GM12878 (cell line): ENCODE results near the gene RPLP1. TPM values are rescaled to one million over a fixed set of nuclear protein-coding genes. Genes with fewer than 3 reads are reported as not detected.

Source experiments
- ATAC-seq: fragments of 200-7000 bp; cut with Tn5 transposase; 3 replicates; pipeline ENCODE4 v1.9.1; 2020; ENCODE audit warnings: mild to moderate bottlenecking, moderate library complexity
- BruUV-seq: library from RNA; stranded (reverse); fragments of 400-500 nt; replicated peaks from 2 replicates; lab custom pipeline; 2021; lab: Mats Ljungman, UMichigan
- CTCF ChIA-PET: fragments of 300-600 bp; sonication (Branson Sonifier 250); formaldehyde crosslinking; extraction: SDS; loops from one replicate; lab custom pipeline; 2021; ENCODE audit warnings: inconsistent platforms; lab: Yijun Ruan, JAX
- POLR2A ChIA-PET: fragments of 350-600 bp; formaldehyde crosslinking; extraction: SDS; loops from one replicate; lab custom pipeline; 2021; ENCODE audit warnings: inconsistent platforms; lab: Charles Lee
- RAD21 ChIA-PET: fragments of 300-600 bp; sonication (Branson Sonifier 250); formaldehyde crosslinking; loops from one replicate; lab custom pipeline; 2023; ENCODE audit warnings: antibody characterized with exemption; ENCODE audit not compliant: unreplicated experiment; lab: Charles Lee
- SMC1A ChIA-PET: fragments of 300-600 bp; sonication (Branson Sonifier 250); formaldehyde crosslinking; loops from one replicate; lab custom pipeline; 2023; ENCODE audit not compliant: unreplicated experiment, uncharacterized antibody; lab: Charles Lee
- DNase-seq: peaks from one replicate; pipeline ENCODE4 v3.0.0-alpha.2; 2011; ENCODE audit warnings: low read depth, low spot score
- FAIRE-seq: peaks from 3 replicates; lab custom pipeline; 2011; peaks lifted over from hg19 to GRCh38; lab: Jason Lieb, UNC
- H2AFZ ChIP-seq: 2 replicates; pipeline ENCODE4 v1.6.0; 2011; ENCODE audit warnings: low read depth, low read length, control low read depth; ENCODE audit not compliant: control insufficient read depth
- H3K27ac ChIP-seq: 2 replicates; pipeline ENCODE4 v1.5.1; 2011; ENCODE audit warnings: control low read depth; ENCODE audit not compliant: control insufficient read depth, insufficient read depth
- H3K27me3 ChIP-seq, 2 experiments: replicated peaks in 1 of 2; 2 replicates each; pipeline versions ENCODE4 v1.6.0 to v1.6.1; 2011; ENCODE audit warnings: low read length in 1 of 2; ENCODE audit not compliant: control insufficient read depth in 2 of 2, insufficient read depth in 2 of 2
- H3K36me3 ChIP-seq, 2 experiments: 2 replicates each; pipeline ENCODE4 v1.5.1; 2011; ENCODE audit warnings: low read length in 1 of 2; ENCODE audit not compliant: control insufficient read depth in 2 of 2, insufficient read depth in 2 of 2
- H3K4me1 ChIP-seq: 2 replicates; pipeline ENCODE4 v1.6.1; 2011; ENCODE audit warnings: mild to moderate bottlenecking, low read length, moderate library complexity, mixed read lengths; ENCODE audit not compliant: control insufficient read depth, insufficient read depth
- H3K4me2 ChIP-seq: 2 replicates; pipeline ENCODE4 v1.6.0; 2011; ENCODE audit warnings: control low read depth; ENCODE audit not compliant: control insufficient read depth, insufficient read depth
- H3K4me3 ChIP-seq: fragments of 200-600 bp; sonication (generic); 2 replicates; pipeline ENCODE4 v1.5.1; 2016
- H3K79me2 ChIP-seq: 2 replicates; pipeline ENCODE4 v1.6.0; 2011; ENCODE audit warnings: low read length; ENCODE audit not compliant: control insufficient read depth, insufficient read depth
- H3K9ac ChIP-seq: 2 replicates; pipeline ENCODE4 v1.8.0; 2011; ENCODE audit warnings: low read length, control low read depth, mixed read lengths; ENCODE audit not compliant: control insufficient read depth, insufficient read depth
- H3K9me3 ChIP-seq: replicated peaks from 3 replicates; pipeline ENCODE4 v1.5.1; 2011; ENCODE audit warnings: mild to moderate bottlenecking, low read length; ENCODE audit not compliant: control insufficient read depth, insufficient read depth
- H4K20me1 ChIP-seq: 2 replicates; pipeline ENCODE4 v1.6.0; 2011; ENCODE audit not compliant: control insufficient read depth, insufficient read depth
- BCLAF1 ChIP-seq: fragments of 450-650 bp; IDR thresholded peaks from 2 replicates; pipeline ENCODE4 v1.6.1; 2017; ENCODE audit warnings: antibody characterized with exemption, mild to moderate bottlenecking, moderate library complexity
- CUX1 ChIP-seq: IDR thresholded peaks from 2 replicates; pipeline ENCODE4 v1.6.1; 2012; ENCODE audit warnings: improper control_type of control experiment, low read depth, low read length; ENCODE audit not compliant: insufficient replicate concordance
- DPF2 ChIP-seq: fragments of 450-650 bp; IDR thresholded peaks from 2 replicates; pipeline ENCODE4 v1.6.1; 2017; ENCODE audit warnings: mild to moderate bottlenecking
- MEF2B ChIP-seq: fragments of 450-650 bp; IDR thresholded peaks from 2 replicates; pipeline ENCODE4 v1.6.1; 2018; ENCODE audit warnings: mild to moderate bottlenecking, moderate library complexity; ENCODE audit not compliant: partially characterized antibody, poor library complexity, severe bottlenecking
- NRF1 ChIP-seq: conservative IDR thresholded peaks from 2 replicates; pipeline ENCODE4 v1.6.1; 2011; ENCODE audit warnings: mild to moderate bottlenecking, low read depth, low read length, improper control_type of control experiment
- SMAD5 ChIP-seq: IDR thresholded peaks from 2 replicates; pipeline ENCODE4 v1.6.1; 2016; ENCODE audit warnings: antibody characterized with exemption, low read depth
- SREBF1 ChIP-seq: IDR thresholded peaks from 2 replicates; pipeline ENCODE4 v1.6.1; 2012; ENCODE audit warnings: mild to moderate bottlenecking, low read length
- TCF7 ChIP-seq: IDR thresholded peaks from 2 replicates; pipeline ENCODE4 v1.6.1; 2014; ENCODE audit warnings: antibody characterized with exemption, borderline replicate concordance
- ZNF687 ChIP-seq: fragments of 450-650 bp; IDR thresholded peaks from 2 replicates; pipeline ENCODE4 v1.6.1; 2017; ENCODE audit warnings: mild to moderate bottlenecking, moderate library complexity
- ZSCAN29 ChIP-seq: fragments of 450-650 bp; IDR thresholded peaks from 2 replicates; pipeline ENCODE4 v1.6.1; 2017; ENCODE audit warnings: mild to moderate bottlenecking, moderate library complexity
- ZZZ3 ChIP-seq: IDR thresholded peaks from 2 replicates; pipeline ENCODE4 v1.6.1; 2011; ENCODE audit warnings: low read depth; ENCODE audit not compliant: control insufficient read depth, insufficient read length
- WGBS: methylation state at CpG from one replicate; pipeline ENCODE4 v1.1.6; 2016; ENCODE audit warnings: low lambda C conversion rate; ENCODE audit not compliant: insufficient replicate concordance, insufficient coverage; ENCODE audit errors: missing lambda C conversion rate; 5-methylcytosine and 5-hydroxymethylcytosine counted together
- in situ Hi-C: fragments of 300-500 bp; cut with MboI; formaldehyde crosslinking; loops from 9 replicates; pipeline ENCODE4 v1.14.3; 2018; ENCODE audit warnings: mixed read lengths
- intact Hi-C: fragments of 100-400 bp; cut with micrococcal nuclease; formaldehyde crosslinking; loops from one replicate; pipeline ENCODE4 v1.14.2; 2022; ENCODE audit not compliant: unreplicated experiment
- polyA plus RNA-seq, 11 experiments: library from polyadenylated mRNA; depleted of rRNA in 4 of 11; unstranded in 6 of 11; stranded (reverse) in 5 of 11; fragments of >200 nt; fragmentation: Nextera tagmentation in 4 of 11; fragmentation: Illumina TruSeq in 1 of 11; extraction: Ambion mirVana in 4 of 11; extraction: Trizol in 1 of 11; gene quantifications; 1 replicate in 1 of 11; 2 replicates in 10 of 11; pipeline versions ENCODE4 v1.2.1 to v1.2.3, GENCODE V29; 2011 to 2016; ENCODE audit warnings: inconsistent platforms in 2 of 11, missing spikeins in 2 of 11, low read depth in 1 of 11
- total RNA-seq, 4 experiments: library from RNA; depleted of rRNA in 3 of 4; stranded (reverse); fragments of >200 nt in 3 of 4; fragmentation: Illumina TruSeq in 1 of 4; extraction: Trizol in 1 of 4; gene quantifications; 2 replicates each; pipeline versions ENCODE4 v1.2.1 to v1.2.3, GENCODE V29; 2013 to 2021

RPLP1 gene
- total and polyA plus RNA-seq, 10 of the 15 experiments (the other 5 are each of a cell fraction or from before 2014, with no cell fraction given): 217 to 3,098 (median 1,664) TPM

GRCh38 chr15:69424001-69424400 lies 28.6 kb upstream of the RPLP1 start:
- BruUV-seq: no TSS peak
- Histone ChIP-seq H3K27ac (no peak overlapping the region), H3K79me2 (no peaks in the 10 kb centered on the region; the same call in 1 of the 2 replicates), H3K4me3 (no peak overlapping the region), H3K9ac (no peak overlapping the region), H3K36me3 (peaks cover 5 to 29% of the 10 kb centered on the region in 2 experiments), H4K20me1 (no peaks in the 10 kb centered on the region), H3K4me1 (no peaks in the 10 kb centered on the region), H3K9me3 (no peaks in the 10 kb centered on the region), H3K27me3 (no peaks in the 10 kb centered on the region), H3K4me2 (no peak overlapping the region), H2AFZ (no peak overlapping the region)
- no peak for ATAC-seq
- ChIA-PET CTCF (interaction anchor here (0.6 to 0.8 kb wide), 2 partner anchors 9 to 10 kb away, joined by 3 to 4 read pairs; no protein-coding TSS in a partner anchor), POLR2A (no interaction called here), SMC1A (no interaction called here), RAD21 (no interaction called here)
- FAIRE-seq: no peak
- in situ Hi-C loops: no loop called here
- DNase-seq: no peak
- intact Hi-C loops: no loop called here
- WGBS: 98% methylated on average over 2 of the region's 2 CpGs
- TF ChIP-seq ZNF687 (no peak), MEF2B (no peak), ZZZ3 (no peak), SREBF1 (no peak), ZSCAN29 (no peak), SMAD5 (no peak), DPF2 (no peak), NRF1 (no peak), TCF7 (no peak), CUX1 (no peak), BCLAF1 (no peak)
